H9 (cell line): ENCODE results near the gene PBX1. TPM values are rescaled to one million over a fixed set of nuclear protein-coding genes. Genes with fewer than 3 reads are reported as not detected.

ENCODE experiments used
- DNase-seq: peaks from one replicate; pipeline ENCODE4 v3.0.0-alpha.2; 2017
- H2AFZ ChIP-seq: one replicate; pipeline ENCODE4 v1.6.1; 2013; ENCODE audit warnings: mild to moderate bottlenecking, low read length, control low read depth, moderate library complexity
- H2AK5ac ChIP-seq: 2 replicates; pipeline ENCODE4 v1.6.1; 2013; ENCODE audit warnings: low read length, control low read depth, mixed read lengths; ENCODE audit not compliant: insufficient read length
- H2BK120ac ChIP-seq: one replicate; pipeline ENCODE4 v1.6.1; 2013; ENCODE audit warnings: low read depth, mild to moderate bottlenecking, low read length, control low read depth, inconsistent platforms; ENCODE audit not compliant: poor library complexity, severe bottlenecking
- H2BK12ac ChIP-seq: 2 replicates; pipeline ENCODE4 v1.6.1; 2013; ENCODE audit warnings: low read length, control low read depth, mixed read lengths, low read depth; ENCODE audit not compliant: insufficient read length
- H2BK15ac ChIP-seq: 2 replicates; pipeline ENCODE4 v1.6.1; 2013; ENCODE audit warnings: low read depth, low read length, control low read depth
- H2BK20ac ChIP-seq: one replicate; pipeline ENCODE4 v1.6.1; 2013; ENCODE audit warnings: low read depth, mild to moderate bottlenecking, low read length, control low read depth, inconsistent platforms; ENCODE audit not compliant: poor library complexity, severe bottlenecking
- H2BK5ac ChIP-seq: 2 replicates; pipeline ENCODE4 v1.6.1; 2013; ENCODE audit warnings: low read length, control low read depth, mixed read lengths; ENCODE audit not compliant: insufficient read length
- H3K14ac ChIP-seq: 2 replicates; pipeline ENCODE4 v1.6.1; 2013; ENCODE audit warnings: low read length, control low read depth; ENCODE audit not compliant: insufficient read depth
- H3K18ac ChIP-seq: 2 replicates; pipeline ENCODE4 v1.6.1; 2013; ENCODE audit warnings: low read depth, mild to moderate bottlenecking, mixed read lengths, low read length, control low read depth; ENCODE audit not compliant: insufficient read length
- H3K23ac ChIP-seq: 2 replicates; pipeline ENCODE4 v1.6.1; 2013; ENCODE audit warnings: low read length, control low read depth, mixed read lengths, low read depth; ENCODE audit not compliant: insufficient read length
- H3K23me2 ChIP-seq: 2 replicates; pipeline ENCODE4 v1.6.1; 2013; ENCODE audit warnings: low read depth, mild to moderate bottlenecking, mixed read lengths, low read length, control low read depth; ENCODE audit not compliant: insufficient read length, poor library complexity, severe bottlenecking
- H3K27ac ChIP-seq: 2 replicates; pipeline ENCODE4 v1.5.1; 2013; ENCODE audit warnings: low read length, control low read depth, mixed read lengths, low read depth; ENCODE audit not compliant: insufficient read length
- H3K27me3 ChIP-seq: 2 replicates; pipeline ENCODE4 v1.6.1; 2013; ENCODE audit warnings: low read length, control low read depth, inconsistent platforms; ENCODE audit not compliant: insufficient read depth
- H3K4ac ChIP-seq: 2 replicates; pipeline ENCODE4 v1.6.1; 2013; ENCODE audit warnings: low read depth, mild to moderate bottlenecking, control low read depth, inconsistent platforms, low read length, moderate library complexity
- H3K4me1 ChIP-seq: 2 replicates; pipeline ENCODE4 v1.6.1; 2013; ENCODE audit warnings: low read length, control low read depth, inconsistent platforms; ENCODE audit not compliant: insufficient read depth
- H3K4me2 ChIP-seq: 2 replicates; pipeline ENCODE4 v1.6.1; 2013; ENCODE audit warnings: low read length, control low read depth, mixed read lengths; ENCODE audit not compliant: insufficient read length, insufficient read depth
- H3K56ac ChIP-seq: 2 replicates; pipeline ENCODE4 v1.6.1; 2013; ENCODE audit warnings: low read depth, mild to moderate bottlenecking, mixed read lengths, low read length, control low read depth; ENCODE audit not compliant: insufficient read length
- H3K79me1 ChIP-seq: 2 replicates; pipeline ENCODE4 v1.6.1; 2013; ENCODE audit warnings: low read depth, mild to moderate bottlenecking, moderate library complexity, low read length, control low read depth, inconsistent platforms; ENCODE audit not compliant: insufficient read depth, poor library complexity, severe bottlenecking
- H3K79me2 ChIP-seq: 2 replicates; pipeline ENCODE4 v1.6.1; 2013; ENCODE audit warnings: low read length, control low read depth, inconsistent platforms; ENCODE audit not compliant: insufficient read depth
- H3K9ac ChIP-seq: 2 replicates; pipeline ENCODE4 v1.6.1; 2013; ENCODE audit warnings: low read length, control low read depth, mixed read lengths; ENCODE audit not compliant: insufficient read length; ENCODE audit errors: extremely low read depth
- H3K9me3 ChIP-seq: one replicate; pipeline ENCODE4 v1.6.1; 2013; ENCODE audit warnings: low read depth, low read length, inconsistent platforms; ENCODE audit not compliant: control insufficient read depth
- H3T11ph ChIP-seq: one replicate; pipeline ENCODE4 v1.6.1; 2013; ENCODE audit warnings: mild to moderate bottlenecking, low read length, control low read depth, inconsistent platforms
- H4K20me1 ChIP-seq: one replicate; pipeline ENCODE4 v1.6.1; 2013; ENCODE audit not compliant: control insufficient read depth, insufficient read length, insufficient read depth
- H4K5ac ChIP-seq: 2 replicates; pipeline ENCODE4 v1.6.1; 2013; ENCODE audit warnings: low read depth, mild to moderate bottlenecking, mixed read lengths, low read length, control low read depth; ENCODE audit not compliant: insufficient read length
- H4K8ac ChIP-seq: replicated peaks from 2 replicates; pipeline ENCODE4 v1.6.1; 2013; ENCODE audit warnings: low read length, control low read depth, mixed read lengths, low read depth; ENCODE audit not compliant: insufficient read length
- H4K91ac ChIP-seq: 2 replicates; pipeline ENCODE4 v1.6.1; 2013; ENCODE audit warnings: low read depth, mild to moderate bottlenecking, moderate library complexity, mixed read lengths, low read length, control low read depth; ENCODE audit not compliant: insufficient read length
- H3K27ac Mint-ChIP-seq, 3 experiments: 2 replicates in 2 of 3; 3 replicates in 1 of 3; pipeline ENCODE4 v1.8.0; 2020 to 2021; ENCODE audit warnings: mixed read lengths in 3 of 3, mild to moderate bottlenecking in 1 of 3, moderate library complexity in 1 of 3
- H3K27me3 Mint-ChIP-seq: 2 replicates; pipeline ENCODE4 v1.8.0; 2021; ENCODE audit warnings: low read depth, mild to moderate bottlenecking, moderate library complexity, mixed read lengths
- H3K36me3 Mint-ChIP-seq, 3 experiments: 2 replicates in 2 of 3; 3 replicates in 1 of 3; pipeline ENCODE4 v1.8.0; 2020 to 2021; ENCODE audit warnings: low read depth in 3 of 3, mixed read lengths in 3 of 3; ENCODE audit not compliant: insufficient read depth in 1 of 3
- H3K4me1 Mint-ChIP-seq, 2 experiments: 2 replicates each; pipeline ENCODE4 v1.8.0; 2020; ENCODE audit warnings: mixed read lengths in 2 of 2
- H3K4me3 Mint-ChIP-seq, 2 experiments: 2 replicates in 1 of 2; 3 replicates in 1 of 2; pipeline ENCODE4 v1.8.0; 2020 to 2021; ENCODE audit warnings: mild to moderate bottlenecking in 2 of 2, mixed read lengths in 2 of 2, moderate library complexity in 1 of 2
- H3K9me3 Mint-ChIP-seq, 2 experiments: 2 replicates in 1 of 2; 3 replicates in 1 of 2; pipeline ENCODE4 v1.8.0; 2020; ENCODE audit warnings: mild to moderate bottlenecking in 2 of 2, mixed read lengths in 2 of 2, moderate library complexity in 1 of 2
- WGBS: extraction: QIAGEN DNeasy Blood & Tissue Kit; methylation state at CpG from one replicate; pipeline ENCODE4 v1.1.7; 2013; ENCODE audit warnings: missing lambda C conversion rate, low lambda C conversion rate, mixed read lengths; ENCODE audit not compliant: insufficient read length; ENCODE audit errors: extremely low coverage; 5-methylcytosine and 5-hydroxymethylcytosine counted together
- total RNA-seq: library from RNA; stranded (reverse); gene quantifications from 2 replicates; pipeline ENCODE4 v1.2.1, GENCODE V29; 2021
- TF ChIP-seq, protein P1 (sequence below): fragments of 200-600 bp; sonication (generic); conservative IDR thresholded peaks from 3 replicates; pipeline ENCODE4 v1.8.0; 2021; ENCODE audit warnings: antibody characterized with exemption, mild to moderate bottlenecking

PBX1 gene
- total RNA-seq, 1 experiment from 2014 or later: 142 TPM

DNA sequence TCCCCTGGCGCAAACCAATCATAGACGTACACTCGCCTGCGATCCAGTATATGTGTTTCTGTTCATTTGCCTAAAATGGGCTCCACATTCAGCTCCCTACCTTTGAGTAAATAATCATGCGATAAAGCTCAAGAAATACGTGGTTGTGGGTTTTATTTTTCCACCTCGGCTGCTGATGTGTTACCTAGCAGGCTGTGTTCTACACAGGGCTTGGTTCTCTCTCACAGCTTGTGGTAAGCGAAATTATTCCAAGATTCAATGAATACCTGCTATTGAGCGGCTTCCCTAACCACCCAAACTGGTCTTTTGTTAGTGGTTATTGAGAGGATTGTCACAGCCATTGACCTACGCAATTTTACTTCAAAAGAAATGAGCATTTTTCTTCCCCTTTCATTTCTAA, 180.2 kb downstream of the PBX1 start:
- no peak overlapping the region for H3K4ac ChIP-seq
- no peaks in the 10 kb centered on the region for H3K4me1 ChIP-seq
- whole genome bisulfite sequencing: no CpG with 5 or more reads among the region's 10 CpGs
- no peaks in the 10 kb centered on the region for H3K23me2 ChIP-seq
- no peak overlapping the region for H3K14ac ChIP-seq
- no peak overlapping the region for H2BK120ac ChIP-seq
- H2BK5ac ChIP-seq: no peak overlapping the region
- no peaks in the 10 kb centered on the region for H4K20me1 ChIP-seq
- H3K79me2 ChIP-seq: no peaks in the 10 kb centered on the region; the same call in 1 of the 2 replicates
- no peak overlapping the region for H2BK12ac ChIP-seq
- H3K4me2 ChIP-seq: no peak overlapping the region
- no peak overlapping the region for H2BK15ac ChIP-seq
- H3K23ac ChIP-seq: no peak overlapping the region
- H4K5ac ChIP-seq: no peak overlapping the region
- no peaks in the 10 kb centered on the region for H3K79me1 ChIP-seq
- TF ChIP-seq, protein P1, sequence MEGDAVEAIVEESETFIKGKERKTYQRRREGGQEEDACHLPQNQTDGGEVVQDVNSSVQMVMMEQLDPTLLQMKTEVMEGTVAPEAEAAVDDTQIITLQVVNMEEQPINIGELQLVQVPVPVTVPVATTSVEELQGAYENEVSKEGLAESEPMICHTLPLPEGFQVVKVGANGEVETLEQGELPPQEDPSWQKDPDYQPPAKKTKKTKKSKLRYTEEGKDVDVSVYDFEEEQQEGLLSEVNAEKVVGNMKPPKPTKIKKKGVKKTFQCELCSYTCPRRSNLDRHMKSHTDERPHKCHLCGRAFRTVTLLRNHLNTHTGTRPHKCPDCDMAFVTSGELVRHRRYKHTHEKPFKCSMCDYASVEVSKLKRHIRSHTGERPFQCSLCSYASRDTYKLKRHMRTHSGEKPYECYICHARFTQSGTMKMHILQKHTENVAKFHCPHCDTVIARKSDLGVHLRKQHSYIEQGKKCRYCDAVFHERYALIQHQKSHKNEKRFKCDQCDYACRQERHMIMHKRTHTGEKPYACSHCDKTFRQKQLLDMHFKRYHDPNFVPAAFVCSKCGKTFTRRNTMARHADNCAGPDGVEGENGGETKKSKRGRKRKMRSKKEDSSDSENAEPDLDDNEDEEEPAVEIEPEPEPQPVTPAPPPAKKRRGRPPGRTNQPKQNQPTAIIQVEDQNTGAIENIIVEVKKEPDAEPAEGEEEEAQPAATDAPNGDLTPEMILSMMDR: no peak
- no peak for DNase-seq
- Mint-ChIP-seq H3K27ac (peak overlapping the region in 2 of 3 experiments; percentile 26 to 59; a peak in 2 of 7 replicates), H3K9me3 (no peaks in the 10 kb centered on the region), H3K27me3 (no peaks in the 10 kb centered on the region), H3K4me3 (no peak overlapping the region), H3K36me3 (no peaks in the 10 kb centered on the region; a peak in 1 of 7 replicates), H3K4me1 (peaks cover 28 to 36% of the 10 kb centered on the region in 2 experiments)
- H4K8ac ChIP-seq: no peak overlapping the region
- no peak overlapping the region for H4K91ac ChIP-seq
- H2BK20ac ChIP-seq: no peak overlapping the region
- no peak overlapping the region for H3K9ac ChIP-seq
- H2AK5ac ChIP-seq: no peak overlapping the region
- no peak overlapping the region for H3K27ac ChIP-seq
- H3K27me3 ChIP-seq: no peaks in the 10 kb centered on the region
- H3K56ac ChIP-seq: no peak overlapping the region
- no peak overlapping the region for H3T11ph ChIP-seq
- no peak overlapping the region for H3K18ac ChIP-seq
- no peaks in the 10 kb centered on the region for H3K9me3 ChIP-seq
- no peak overlapping the region for H2AFZ ChIP-seq
